GM12872 (cell line): ENCODE results near the gene CDC42EP2.

Experiments used
- CTCF ChIP-seq: IDR thresholded peaks from 3 replicates; pipeline ENCODE4 v1.5.1; 2011; ENCODE audit warnings: low read depth, mild to moderate bottlenecking, low read length, moderate library complexity; ENCODE audit not compliant: insufficient read depth

Gene CDC42EP2

GRCh38 chr11:65325435-65325834, 10.8 kb downstream of the CDC42EP2 start:
- no peak for TF ChIP-seq CTCF

- no peak for TF ChIP-seq CTCF
These were observed 12.4 kb downstream of the CDC42EP2 start for GRCh38 chr11:65327021-65327420.

GRCh38 chr11:65329478-65329877, 14.8 kb downstream of the CDC42EP2 start:
- no peak for TF ChIP-seq CTCF

- peak; percentile 76 for TF ChIP-seq CTCF
These were observed 15.3 kb downstream of the CDC42EP2 start for GRCh38 chr11:65329944-65330403.

GRCh38 chr11:65330544-65330943, 15.9 kb downstream of the CDC42EP2 start:
- TF ChIP-seq CTCF: no peak

GRCh38 chr11:65334696-65335295, 20.1 kb downstream of the CDC42EP2 start:
- no peak for TF ChIP-seq CTCF

- no peak for TF ChIP-seq CTCF
These were observed 24.0 kb downstream of the CDC42EP2 start for GRCh38 chr11:65338676-65339075.
